Sciatic nerve (tissue), 2 donors: ENCODE measurements around the gene MAMSTR. TPM values are rescaled to one million over a fixed set of nuclear protein-coding genes. Genes with fewer than 3 reads are reported as not detected.
"Not testable (repeated sequence)": the region's sequence is repeated elsewhere in the genome, so short reads cannot be mapped to it uniquely, and the experiment has no call there.

Source experiments
- ATAC-seq: fragments of 200-7000 bp; cut with Tn5 transposase; one replicate; pipeline ENCODE4 v1.9.1; 2020; ENCODE audit warnings: mild to moderate bottlenecking, moderate library complexity
- DNase-seq: peaks from one replicate; pipeline ENCODE4 v3.0.0-alpha.2; 2020; ENCODE audit warnings: low spot score
- intact Hi-C: fragments of 100-400 bp; cut with DNase I; formaldehyde crosslinking; loops from one replicate; pipeline ENCODE4 v1.14.2; 2022
- total RNA-seq: library from RNA; stranded (reverse); fragmentation: NEBNext Ultra II Directional; extraction: Animal tissue kit (Norgen Biotek cat#: 25700); gene quantifications from one replicate; pipeline ENCODE4 v1.2.1, GENCODE V29; 2021
- donor health status: DM: no; HTN: no; CAD: no.
- donor health status: DM: no; HTN: no; CAD: no.

Gene MAMSTR, protein sequence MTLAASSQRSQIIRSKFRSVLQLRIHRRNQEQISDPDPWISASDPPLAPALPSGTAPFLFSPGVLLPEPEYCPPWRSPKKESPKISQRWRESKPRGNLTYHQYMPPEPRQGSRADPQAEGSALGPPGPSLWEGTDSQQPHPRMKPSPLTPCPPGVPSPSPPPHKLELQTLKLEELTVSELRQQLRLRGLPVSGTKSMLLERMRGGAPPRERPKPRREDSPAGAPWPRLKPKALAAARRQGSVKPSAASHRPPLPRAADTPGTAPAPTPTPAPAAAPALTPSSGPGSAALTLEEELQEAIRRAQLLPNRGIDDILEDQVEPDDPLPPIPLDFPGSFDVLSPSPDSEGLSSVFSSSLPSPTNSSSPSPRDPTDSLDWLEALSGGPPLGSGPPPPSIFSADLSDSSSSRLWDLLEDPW
- 5.8 TPM for total RNA-seq

- peak; percentile 70 for DNase-seq
- intact Hi-C loops, result no loop called here
- ATAC-seq, result no peak
These were observed at the start of gene MAMSTR for GRCh38 chr19:48719263-48720171. Gene MAMSTR (minus strand): TSS chr19:48719725. CDS start chr19:48719031, 694 bp downstream.

GRCh38 chr19:48768994-48769713 is 49.6 kb upstream of the MAMSTR start:
- ATAC-seq (no peak), DNase-seq (no peak)
- intact Hi-C loops, result no loop called here

GRCh38 chr19:48768171-48768753 is 48.7 kb upstream of the MAMSTR start:
- DNase-seq, intact Hi-C loops: not testable (repeated sequence)
- ATAC-seq, result peak; percentile 74

- ATAC-seq, result peak; percentile 40
- intact Hi-C loops, DNase-seq: not testable (repeated sequence)
These were observed 46.3 kb upstream of the MAMSTR start for GRCh38 chr19:48765816-48766215.

DNA sequence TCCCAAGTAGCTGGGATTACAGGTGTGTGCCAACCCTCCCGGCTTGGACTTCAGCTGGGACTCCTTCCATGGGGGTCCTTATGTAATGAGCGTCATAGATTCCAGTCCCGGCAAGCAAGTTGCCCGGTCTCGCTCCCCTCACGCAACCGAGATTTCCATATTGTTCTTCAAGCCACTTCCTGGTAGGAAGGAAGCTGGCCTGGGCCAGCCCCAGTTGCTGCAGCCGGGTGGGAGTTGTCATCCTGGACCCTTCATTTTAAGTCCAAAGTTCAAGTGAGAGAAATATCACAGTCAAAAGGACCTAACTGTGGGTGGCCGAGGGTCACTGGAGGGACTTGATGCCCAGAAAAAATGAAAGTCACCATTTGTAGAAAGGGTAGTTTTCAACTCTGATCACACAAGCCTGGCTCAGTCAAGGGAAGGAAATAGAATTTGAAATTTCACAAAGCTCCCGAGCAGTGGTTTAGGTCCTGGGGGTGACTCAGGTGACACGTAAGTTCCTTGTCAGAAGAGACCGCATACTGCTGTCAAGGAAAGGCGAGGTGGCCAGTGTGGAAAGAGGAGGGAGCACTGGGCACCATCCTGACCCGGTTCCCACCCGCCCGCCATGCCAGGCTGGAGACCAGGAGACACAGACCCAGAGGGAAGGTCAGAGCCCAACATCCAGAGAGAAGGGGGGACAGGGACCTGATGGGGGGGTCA is 41.1 kb upstream of the MAMSTR start:
- intact Hi-C loops, result no loop called here
- no peak for ATAC-seq
- no peak for DNase-seq

- intact Hi-C loops, result no loop called here
- no peak for ATAC-seq
- DNase-seq, result no peak
These were observed 38.2 kb upstream of the MAMSTR start for GRCh38 chr19:48757741-48758144.

GRCh38 chr19:48757089-48757675 is 37.7 kb upstream of the MAMSTR start:
- intact Hi-C loops, result no loop called here
- no peak for ATAC-seq

DNA sequence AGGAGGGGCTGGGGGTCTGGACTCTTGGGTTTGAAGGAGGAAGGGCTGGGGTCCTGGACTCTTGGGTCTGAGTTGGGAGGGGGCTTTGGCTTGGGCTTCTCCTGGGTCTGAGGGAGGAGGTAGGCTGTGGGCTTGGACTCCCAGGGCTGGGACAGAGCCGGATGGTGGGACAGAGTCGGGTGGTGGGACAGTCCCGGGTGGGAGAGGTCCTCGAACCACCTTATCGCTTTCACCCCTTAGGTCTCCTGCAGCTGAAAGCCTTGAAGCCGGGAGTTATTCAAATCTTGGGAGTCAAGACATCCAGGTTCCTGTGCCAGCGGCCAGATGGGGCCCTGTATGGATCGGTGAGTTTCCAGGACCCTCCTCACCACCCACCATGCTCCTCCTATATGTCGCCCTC is 37.2 kb upstream of the MAMSTR start:
- DNase-seq, result no peak
- intact Hi-C loops, result no loop called here
- ATAC-seq, result no peak

More at GRCh38 chr19:48757089-48757675, 37.7 kb upstream of the MAMSTR start:
- no peak for DNase-seq

DNA sequence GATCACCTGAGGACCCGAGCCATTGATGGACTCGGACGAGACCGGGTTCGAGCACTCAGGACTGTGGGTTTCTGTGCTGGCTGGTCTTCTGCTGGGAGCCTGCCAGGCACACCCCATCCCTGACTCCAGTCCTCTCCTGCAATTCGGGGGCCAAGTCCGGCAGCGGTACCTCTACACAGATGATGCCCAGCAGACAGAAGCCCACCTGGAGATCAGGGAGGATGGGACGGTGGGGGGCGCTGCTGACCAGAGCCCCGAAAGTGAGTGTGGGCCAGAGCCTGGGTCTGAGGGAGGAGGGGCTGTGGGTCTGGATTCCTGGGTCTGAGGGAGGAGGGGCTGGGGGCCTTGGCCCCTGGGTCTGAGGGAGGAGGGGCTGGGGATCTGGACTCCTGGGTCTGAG is 36.7 kb upstream of the MAMSTR start:
- ATAC-seq (no peak), DNase-seq (no peak)
- intact Hi-C loops, result no loop called here

DNA sequence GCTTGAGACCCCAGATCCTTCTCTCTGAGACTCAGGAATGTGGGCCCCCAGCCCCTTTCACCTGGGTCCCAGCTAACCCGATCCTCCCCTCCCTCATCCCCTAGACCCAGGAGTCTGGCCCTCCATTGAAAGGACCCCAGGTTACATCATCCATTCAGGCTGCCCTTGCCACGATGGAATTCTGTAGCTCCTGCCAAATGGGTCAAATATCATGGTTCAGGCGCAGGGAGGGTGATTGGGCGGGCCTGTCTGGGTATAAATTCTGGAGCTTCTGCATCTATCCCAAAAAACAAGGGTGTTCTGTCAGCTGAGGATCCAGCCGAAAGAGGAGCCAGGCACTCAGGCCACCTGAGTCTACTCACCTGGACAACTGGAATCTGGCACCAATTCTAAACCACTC is 36.3 kb upstream of the MAMSTR start:
- intact Hi-C loops, result no loop called here
- DNase-seq (no peak), ATAC-seq (no peak)

GRCh38 chr19:48755084-48755641 is 35.6 kb upstream of the MAMSTR start, which contains the start of gene FGF21:
Gene FGF21 (plus strand): TSS chr19:48755524. CDS start chr19:48756237, 713 bp downstream.
- intact Hi-C loops, result no loop called here
- ATAC-seq (no peak), DNase-seq (no peak)

- ATAC-seq (peak; percentile 69), DNase-seq (no peak)
- intact Hi-C loops, result no loop called here
These were observed 33.2 kb upstream of the MAMSTR start, which contains the start of gene FUT1 for GRCh38 chr19:48752496-48753365. Gene FUT1 (minus strand): TSS chr19:48752641. CDS start chr19:48751281, 1,360 bp downstream.

GRCh38 chr19:48751845-48752495 is 32.4 kb upstream of the MAMSTR start:
- ATAC-seq (no peak), DNase-seq (no peak)
- intact Hi-C loops, result no loop called here

DNA sequence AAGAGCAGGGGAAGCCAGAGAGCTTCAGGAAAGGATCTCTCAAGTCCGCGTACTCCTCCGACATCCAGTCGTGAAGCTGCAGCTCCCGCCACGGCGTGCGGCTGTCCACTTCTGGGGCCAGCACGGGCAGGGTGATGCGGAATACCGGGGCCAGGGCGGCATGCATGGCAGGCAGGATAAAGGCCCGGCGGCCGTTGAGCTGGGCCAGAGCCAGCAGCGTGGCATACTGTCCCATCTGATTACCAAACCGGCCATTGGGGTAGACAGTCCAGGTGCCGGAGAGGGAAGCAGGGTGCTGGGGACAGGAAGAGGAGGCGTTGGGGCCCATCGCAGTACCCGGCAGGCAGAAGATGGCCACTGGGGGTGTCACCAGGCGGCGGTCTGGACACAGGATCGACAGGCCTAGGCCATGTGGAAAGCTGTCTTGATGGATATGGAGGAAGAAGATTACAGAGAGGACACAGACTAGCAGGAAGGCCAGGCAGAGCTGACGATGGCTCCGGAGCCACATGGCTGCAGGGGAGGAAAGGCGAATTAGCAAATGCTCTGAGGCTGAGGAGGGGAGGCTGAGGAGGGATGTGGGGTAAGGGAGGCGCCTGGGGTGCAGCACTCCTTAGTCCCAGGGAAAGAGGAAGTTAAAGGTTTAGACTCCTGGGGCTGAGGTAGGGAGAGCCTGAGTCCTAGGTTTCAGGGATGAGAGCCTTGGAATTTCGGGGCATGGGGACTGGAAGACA is 31.4 kb upstream of the MAMSTR start:
- DNase-seq (no peak), ATAC-seq (no peak)
- intact Hi-C loops, result no loop called here

GRCh38 chr19:48750351-48750750 is 30.8 kb upstream of the MAMSTR start:
- intact Hi-C loops, result no loop called here
- DNase-seq (no peak), ATAC-seq (no peak)
